Activated CD8-positive, alpha-beta memory T cell treated with anti-CD3 and anti-CD28 coated beads for 24 hours (primary cell): Measurements from ENCODE around the gene TUBA1A.
"Not testable (repeated sequence)": the region's sequence is repeated elsewhere in the genome, so short reads cannot be mapped to it uniquely, and the experiment has no call there.

Experiments
- DNase-seq: peaks from one replicate; pipeline ENCODE4 v3.0.0-alpha.2; 2020

The TUBA1A gene

DNA sequence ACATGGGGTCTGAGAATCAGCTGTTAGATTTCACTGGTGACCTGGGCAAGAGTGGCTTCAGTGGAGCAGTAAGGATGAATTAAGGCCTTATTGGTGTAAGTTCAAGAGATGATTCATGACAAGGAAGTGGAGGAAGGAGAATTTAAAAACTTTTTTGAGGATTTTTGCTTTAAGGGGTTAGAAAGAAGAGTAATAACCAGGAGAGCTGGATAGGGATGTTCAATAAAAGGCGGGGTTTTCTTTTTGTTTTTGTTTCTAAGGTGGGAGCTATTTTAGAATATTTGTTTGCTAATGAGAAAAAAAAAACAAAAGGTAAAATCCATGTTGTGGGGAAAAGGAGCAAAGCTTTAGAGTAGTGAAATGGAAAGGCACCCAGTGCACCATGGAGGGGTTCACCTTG, 42.5 kb downstream of the TUBA1A start:
- DNase-seq = no peak

DNA sequence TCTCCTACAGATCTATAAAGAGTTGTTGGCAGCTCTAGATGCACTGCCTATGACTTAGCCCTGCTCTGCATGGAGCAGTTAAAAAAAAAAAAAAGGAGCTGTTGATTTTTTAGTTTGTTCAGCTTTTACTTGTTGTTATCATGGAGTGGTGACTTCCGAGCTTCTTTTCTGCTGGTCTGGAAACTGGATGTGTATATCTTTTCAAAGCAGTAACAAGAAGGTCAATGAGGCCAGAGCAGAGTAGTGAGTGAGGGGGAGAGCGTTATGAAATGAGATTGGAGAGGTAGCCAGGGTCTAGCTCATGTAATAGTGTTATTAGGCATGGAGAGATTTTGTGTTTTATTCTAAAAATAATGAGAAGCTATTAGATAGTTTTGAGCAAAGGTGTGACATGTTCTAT, 44.5 kb downstream of the TUBA1A start:
- DNase-seq = no peak

DNA sequence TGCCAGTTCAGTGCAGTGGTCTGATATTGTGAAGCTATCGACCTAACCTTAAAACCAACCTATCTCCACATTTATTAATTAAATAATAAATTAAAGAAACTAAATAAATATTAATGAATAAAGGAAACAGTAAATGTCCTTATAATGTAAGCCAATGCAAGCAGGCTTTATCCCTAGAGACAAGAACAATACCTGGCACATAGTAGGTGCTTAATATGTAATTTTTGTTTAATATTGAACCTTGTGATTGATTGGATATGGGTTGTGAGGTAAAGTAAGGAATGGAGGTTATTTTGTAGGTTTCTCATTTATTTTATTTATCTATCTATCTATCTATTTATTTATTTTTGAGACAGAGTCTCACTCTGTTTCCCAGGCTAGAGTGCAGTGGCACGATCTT, 49.9 kb downstream of the TUBA1A start:
- no peak for DNase-seq

DNA sequence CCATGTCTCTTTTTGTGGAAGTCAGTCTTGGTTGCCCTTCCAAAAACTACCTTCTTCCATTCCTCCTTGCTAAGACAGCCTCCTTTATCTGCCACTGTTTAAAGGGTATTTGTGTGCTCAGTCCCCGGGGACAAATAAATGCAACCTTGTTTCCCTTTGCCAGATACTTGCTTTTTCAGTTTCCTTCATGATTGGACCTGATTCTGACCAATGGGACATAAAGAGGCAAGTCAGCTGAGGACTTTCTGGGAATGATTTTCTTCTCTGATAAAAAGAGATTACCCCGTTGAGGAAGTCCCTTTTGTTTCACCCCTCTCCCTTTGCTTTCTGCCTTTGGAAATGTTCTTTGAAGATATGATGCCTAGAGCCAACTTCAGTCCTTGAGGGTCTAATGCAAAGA, 50.3 kb downstream of the TUBA1A start:
- DNase-seq = no peak

DNA sequence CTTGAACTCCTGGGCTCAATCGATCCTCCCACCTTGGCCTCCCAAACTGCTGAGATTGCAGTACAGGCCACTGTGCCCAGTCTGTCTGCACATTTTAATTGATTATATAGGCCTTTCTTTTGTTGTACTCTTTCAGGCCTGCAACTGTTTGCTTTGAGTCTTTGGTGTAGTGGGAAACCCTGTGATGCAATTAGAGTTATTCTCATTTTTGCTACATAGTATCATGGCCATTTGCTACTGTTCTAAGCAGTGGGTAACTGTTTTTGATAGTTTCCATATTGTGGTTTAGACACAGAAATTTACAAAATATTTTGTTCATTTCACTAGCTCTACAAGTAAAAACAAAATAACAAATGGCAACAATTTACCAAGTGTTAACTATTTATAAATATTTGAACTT, 51.4 kb downstream of the TUBA1A start:
- DNase-seq = no peak

DNA sequence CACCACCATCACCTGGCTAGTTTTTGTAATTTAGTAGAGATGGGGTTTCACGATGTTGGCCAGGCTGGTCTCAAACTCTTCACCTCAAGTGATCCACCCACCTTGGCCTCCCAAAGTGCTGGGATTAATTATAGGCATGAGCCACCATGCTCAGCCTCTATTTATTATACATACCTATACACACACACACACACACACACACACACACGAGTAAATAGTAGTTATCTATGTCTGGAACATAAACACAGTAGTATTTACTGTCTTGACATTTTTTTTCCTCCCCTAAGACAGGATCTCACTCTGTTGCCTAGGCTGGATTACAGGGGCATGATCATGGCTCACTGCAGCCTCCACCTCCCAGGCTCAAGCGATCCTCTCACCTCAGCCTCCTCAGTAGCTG, 51.9 kb downstream of the TUBA1A start:
- DNase-seq = not testable (repeated sequence)
